CD4-positive, alpha-beta T cell treated with Interferon alpha-2 for 1 hour (primary cell): ENCODE results near the gene KATNAL1.
"Not testable (repeated sequence)": the region's sequence is repeated elsewhere in the genome, so short reads cannot be mapped to it uniquely, and the experiment has no call there.

Experiments
- DNase-seq, 2 donors: peaks; one replicate each; pipeline ENCODE4 v3.0.0-alpha.2; 2020 to 2022

The KATNAL1 gene

GRCh38 chr13:30196025-30196424 lies 111.3 kb downstream of the KATNAL1 start:
- no peak for DNase-seq

GRCh38 chr13:30194906-30195305 lies 112.4 kb downstream of the KATNAL1 start:
- DNase-seq = no peak

- no peak for DNase-seq
Measured at GRCh38 chr13:30193279-30194234, 113.8 kb downstream of the KATNAL1 start.

DNA sequence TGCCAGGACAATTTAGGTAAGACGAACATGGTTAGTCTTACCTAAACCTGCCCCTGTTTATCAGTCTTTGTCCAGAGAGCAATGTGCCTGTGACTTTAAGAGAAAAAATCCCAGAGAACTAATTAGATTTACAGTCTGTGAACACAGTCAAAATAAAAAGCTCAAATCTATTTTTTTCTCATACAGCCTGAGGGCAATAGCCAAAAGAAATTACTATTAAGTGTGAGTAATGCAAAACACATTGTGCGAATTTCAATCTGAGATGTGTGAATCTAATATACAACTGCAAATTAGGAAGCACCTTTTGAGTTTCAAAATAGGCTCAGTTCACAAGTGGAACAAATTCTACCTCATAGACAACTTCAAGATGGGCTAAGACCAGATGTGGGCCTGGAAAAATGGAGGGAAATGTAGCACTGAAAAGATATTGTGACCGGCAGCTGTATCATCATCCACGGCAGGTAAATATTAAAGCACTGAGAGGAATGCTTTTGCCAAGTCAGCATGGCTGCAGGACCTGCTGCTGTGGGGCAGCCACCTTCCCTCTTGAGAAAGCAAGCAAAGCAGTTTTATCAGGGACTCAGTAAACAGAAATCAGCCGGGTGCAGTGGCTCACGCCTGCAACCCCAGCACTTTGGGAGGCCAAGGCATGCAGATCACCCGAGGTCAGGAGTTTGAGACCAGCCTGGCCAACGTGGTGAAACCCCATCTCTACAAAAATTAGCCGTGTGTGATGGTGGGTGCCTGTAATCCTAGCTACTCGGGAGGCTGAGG lies 114.8 kb downstream of the KATNAL1 start:
- no peak for DNase-seq

DNA sequence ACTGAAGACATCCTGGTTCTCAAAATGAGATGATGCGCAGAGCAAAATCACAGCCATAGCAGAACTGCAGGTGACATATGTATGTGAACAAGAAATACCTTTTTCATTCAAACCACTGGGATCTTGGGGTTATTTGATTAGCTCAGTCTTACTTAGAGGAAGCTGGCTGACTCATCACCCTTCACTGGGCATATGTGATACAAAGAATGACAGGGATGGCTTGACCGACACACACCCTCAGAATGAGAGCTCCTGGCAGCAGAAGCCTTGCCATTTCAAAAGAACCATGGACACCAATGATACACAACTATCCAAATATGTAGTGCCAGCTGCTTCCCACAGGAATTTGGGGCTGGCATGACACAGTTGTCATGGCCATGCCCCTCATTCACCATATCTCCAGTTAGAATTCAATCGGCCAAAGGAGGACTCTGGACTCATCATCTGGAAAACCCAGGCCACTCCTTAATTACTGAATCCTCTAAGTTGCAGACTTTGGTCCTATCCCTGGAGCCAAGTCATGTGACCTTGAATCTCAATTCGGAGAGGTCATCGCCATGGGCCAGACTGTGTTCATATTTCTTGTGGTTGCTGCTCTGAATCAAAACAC lies 115.8 kb downstream of the KATNAL1 start:
- no peak for DNase-seq

DNA sequence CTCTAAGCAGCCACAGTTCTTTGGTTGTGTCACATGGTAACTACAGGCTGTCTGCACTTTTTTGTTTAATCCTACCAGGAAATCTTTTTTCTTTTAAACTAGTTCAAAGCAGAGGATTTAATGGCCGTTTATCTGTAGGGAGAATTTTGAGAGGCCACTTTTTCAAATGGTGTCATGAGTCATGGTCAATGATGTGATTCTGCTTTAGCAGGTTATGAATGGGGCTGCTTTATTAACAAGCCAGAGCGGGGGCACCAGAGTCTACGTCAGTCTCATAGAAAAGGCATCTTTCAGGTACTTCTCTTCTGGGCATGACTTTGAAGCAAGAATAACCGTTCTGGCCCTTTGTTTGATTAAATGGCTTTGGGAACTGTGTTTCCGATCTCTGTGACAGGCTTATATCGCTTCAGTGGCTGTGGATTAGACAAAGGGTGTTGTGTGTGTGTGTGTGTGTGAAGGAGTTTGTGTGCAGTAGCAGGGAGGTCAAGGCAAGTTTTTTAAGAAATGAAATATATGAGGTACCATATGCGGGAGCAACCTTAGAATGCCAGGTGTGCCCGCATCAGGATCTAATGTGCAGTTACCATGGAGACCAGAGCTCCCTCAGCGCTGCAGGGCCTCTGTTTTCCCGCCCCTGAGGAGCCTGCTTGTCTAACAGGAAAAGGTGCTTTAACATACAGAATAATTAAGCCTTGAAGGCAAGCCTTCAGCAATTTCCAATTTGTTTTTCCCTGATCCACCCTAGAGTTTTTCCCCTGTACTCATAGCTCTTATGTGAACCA lies 120.5 kb downstream of the KATNAL1 start:
- DNase-seq = no peak

DNA sequence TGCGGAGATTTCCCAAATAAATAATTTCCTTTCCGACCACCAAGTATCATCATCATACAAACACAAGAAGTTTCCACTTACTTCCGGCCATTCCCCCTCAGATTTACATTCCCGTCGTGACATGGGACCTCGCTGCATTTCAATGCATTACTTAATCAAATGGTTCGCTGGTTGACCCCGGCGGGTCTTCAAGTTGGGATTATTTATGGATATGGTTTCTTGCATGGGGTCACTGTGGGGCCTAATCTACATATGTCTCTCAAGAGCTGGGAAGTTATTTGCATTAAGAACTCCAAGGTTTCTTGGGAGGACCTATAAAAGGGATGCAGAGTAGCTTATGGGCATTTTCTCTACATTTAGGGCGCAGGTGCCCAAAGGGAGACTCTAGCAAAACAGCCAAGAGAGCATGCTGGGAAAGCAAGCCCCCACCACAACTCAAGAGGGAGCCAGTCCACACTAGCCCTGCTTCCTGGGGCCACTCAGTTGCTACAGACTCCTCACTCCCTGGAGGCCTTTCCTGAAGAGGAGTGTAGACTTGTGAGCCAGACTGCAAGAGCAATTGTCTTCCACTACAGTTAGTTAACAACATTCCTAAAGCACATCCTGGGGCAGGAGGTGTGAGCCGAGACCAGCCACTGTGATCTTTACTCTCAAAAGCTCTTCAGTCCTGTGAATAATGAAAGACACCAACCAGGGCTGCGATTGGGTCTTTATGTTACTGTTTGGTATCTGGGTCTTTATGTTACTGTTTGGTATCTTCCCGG lies 125.3 kb downstream of the KATNAL1 start:
- no peak for DNase-seq

GRCh38 chr13:30179597-30180276 lies 127.6 kb downstream of the KATNAL1 start:
- DNase-seq = no peak

DNA sequence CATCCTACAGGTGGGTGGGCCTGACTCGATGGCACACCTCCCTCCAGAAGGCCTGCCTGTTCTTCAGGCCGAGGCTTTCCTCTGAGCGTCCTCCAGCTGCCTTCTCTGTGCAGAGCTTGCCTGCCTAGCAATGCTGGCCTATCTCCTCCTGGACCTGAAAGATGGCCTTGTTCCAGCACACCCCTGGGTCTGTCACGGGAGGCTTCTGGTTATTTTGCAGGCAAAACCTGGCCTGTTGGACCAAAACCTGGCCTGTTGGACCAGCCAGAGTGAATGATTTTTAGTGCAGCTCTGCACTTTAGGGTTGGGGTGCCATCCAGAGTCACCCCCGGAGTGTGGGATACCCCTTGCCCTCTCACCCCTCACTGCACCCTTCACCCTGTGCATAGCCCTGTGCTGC lies 128.4 kb downstream of the KATNAL1 start:
- no peak for DNase-seq

GRCh38 chr13:30175166-30175565 lies 132.2 kb downstream of the KATNAL1 start:
- DNase-seq = no peak

- not testable (repeated sequence) for DNase-seq
Measured at GRCh38 chr13:30174250-30174649, 133.1 kb downstream of the KATNAL1 start.

DNA sequence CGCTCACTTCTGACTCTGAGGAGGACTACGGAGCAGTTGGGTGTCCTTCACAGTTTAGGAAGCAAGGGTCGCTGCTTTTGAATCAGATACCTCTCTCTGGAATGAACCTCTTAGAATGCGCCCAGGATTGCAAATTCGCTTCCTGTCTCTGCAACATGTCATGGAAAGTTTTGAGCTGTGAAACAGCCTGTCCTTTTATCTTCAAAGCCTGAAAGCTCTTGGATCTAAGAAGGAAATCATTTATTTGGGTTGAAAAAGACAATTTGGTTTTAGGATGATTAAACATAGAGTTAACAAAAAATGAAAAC lies 134.1 kb downstream of the KATNAL1 start:
- no peak for DNase-seq

- DNase-seq = no peak
Measured at GRCh38 chr13:30172593-30173302, 134.6 kb downstream of the KATNAL1 start.

DNA sequence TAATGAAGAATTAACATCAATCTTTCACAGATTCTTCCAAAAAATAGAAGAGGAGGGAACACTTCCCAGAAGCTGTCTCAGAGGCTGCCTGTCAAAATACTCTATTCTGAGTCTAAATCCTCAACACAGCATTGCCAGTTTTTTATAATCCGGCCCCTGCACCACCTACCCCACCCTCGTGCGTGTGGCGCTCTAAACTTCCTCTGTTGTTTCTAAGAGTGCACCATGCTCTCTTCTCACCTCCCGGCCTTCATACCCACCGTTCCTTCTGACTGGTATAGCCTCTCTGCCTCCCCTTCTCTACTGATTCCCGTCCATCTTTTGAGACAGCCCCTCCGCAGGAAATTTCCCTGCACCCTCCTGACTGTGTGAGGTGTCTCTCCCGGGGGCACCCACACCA lies 136.8 kb downstream of the KATNAL1 start:
- DNase-seq = no peak

DNA sequence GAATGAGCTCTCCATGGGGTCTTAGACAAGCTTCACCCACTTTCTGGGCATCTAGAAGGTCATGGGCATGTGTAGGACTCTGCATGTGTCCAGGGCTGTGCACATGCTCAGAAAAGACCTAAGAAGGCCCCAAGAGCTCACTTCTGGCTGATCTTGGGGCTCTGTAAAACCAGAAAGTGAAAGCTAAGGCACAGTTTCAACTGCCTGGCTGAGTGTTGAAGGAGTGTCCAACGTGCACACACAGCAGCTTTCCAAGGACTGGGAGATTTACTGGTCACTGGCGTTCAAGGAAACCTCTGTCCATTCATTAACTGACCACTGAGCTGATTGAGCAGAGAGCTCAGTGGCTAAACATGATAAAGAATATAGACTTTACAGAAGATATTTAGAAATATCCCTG lies 137.9 kb downstream of the KATNAL1 start:
- no peak for DNase-seq

DNA sequence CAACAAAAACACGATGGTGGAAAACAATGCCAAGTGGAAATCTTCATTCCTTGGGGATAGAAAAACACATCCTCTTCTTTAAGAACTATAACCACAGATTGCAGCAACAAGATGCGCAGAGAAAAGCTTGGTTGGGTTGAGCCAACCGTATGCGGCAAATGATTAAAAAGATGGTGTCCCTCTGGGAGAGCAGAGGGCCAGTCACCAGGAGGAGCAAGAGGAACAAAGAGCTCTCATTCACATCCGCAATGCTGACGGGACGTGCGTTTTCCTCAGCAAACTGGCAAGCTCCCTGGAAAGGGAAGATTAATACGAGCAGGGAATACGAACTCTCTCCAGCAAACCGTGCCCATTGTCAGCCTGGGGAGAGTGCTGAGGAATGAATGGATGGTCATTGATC lies 141.6 kb downstream of the KATNAL1 start:
- DNase-seq = no peak

DNA sequence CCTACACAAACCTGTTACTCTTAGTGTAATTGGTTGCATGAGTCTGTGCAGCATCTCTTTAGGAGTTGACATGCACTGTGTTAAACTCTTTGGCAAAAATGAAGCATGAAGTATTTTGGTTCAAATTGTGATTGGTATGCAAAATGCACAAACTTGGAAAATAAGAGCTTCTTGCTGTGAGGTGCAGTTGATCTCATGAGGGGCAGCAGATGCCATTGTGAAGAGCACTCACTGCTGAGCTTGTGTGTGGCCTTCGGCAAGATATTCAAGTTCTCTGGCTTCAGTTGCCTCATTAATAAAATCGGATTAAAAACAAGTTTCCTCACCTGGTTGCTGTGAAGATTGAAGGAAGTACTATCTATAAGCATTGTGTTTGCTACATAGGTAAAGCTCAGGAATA lies 142.3 kb downstream of the KATNAL1 start:
- DNase-seq = no peak

DNA sequence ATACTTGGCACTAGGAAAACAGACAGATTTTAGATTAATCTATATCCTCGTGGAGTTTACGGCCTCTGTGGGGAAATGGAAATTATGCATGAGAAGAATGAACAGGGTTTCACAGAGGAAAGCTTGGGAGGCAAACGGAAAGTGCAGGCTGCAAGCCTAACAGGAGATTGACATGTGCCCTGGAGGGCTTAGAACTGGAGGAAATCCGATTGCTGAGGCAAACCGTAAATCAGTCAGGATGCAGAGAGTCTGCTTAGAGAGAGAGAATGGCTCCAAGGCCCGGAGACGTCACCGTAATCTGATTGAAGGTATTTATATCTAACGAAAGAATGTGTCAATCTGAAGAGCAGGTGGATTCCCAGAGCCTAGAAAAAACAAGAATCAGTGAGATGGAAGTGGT lies 143.2 kb downstream of the KATNAL1 start:
- DNase-seq = no peak

GRCh38 chr13:30163441-30163840 lies 143.9 kb downstream of the KATNAL1 start:
- DNase-seq = no peak

- DNase-seq = no peak
Measured at GRCh38 chr13:30159446-30159839, 147.9 kb downstream of the KATNAL1 start.
